ENCODE measurements around the gene SRPRA. TPM values are rescaled to one million over a fixed set of nuclear protein-coding genes. Genes with fewer than 3 reads are reported as not detected.

Gene SRPRA
- total and polyA plus RNA-seq, 2 donors (not counting 3 experiments of a cell fraction or from before 2014, with no cell fraction given) = 104 to 116 TPM

- no TSS peak for BruUV-seq (replicated peaks)
- no peak for FAIRE-seq
- H3K27ac ChIP-seq (ENCODE audit: insufficient read depth, low read depth, low read length) = no peak overlapping the region
Observed at GRCh38 chr11:126290887-126291286, 22.2 kb upstream of the SRPRA start.

More at GRCh38 chr11:126290887-126291286, 22.2 kb upstream of the SRPRA start:
- DNase-seq (ENCODE audit: low read depth, low spot score) = no peak
- H3K4me2 ChIP-seq (ENCODE audit: insufficient read depth, low read length) = no peak overlapping the region
- dilution Hi-C loops (cut with MboI; ENCODE audit: extremely low pct_ligation_motif_present, low sequenced_read_pairs) (no loop called here), intact Hi-C loops (cut with micrococcal nuclease) (no loop called here)
- no peaks in the 10 kb centered on the region for H3K4me1 ChIP-seq (ENCODE audit: control insufficient read depth, extremely low read depth, insufficient read depth, low read length)
- no peak overlapping the region for H3K4me3 ChIP-seq (replicated peaks in 1 of 3; ENCODE audit: insufficient read depth in 1 of 3, low read depth in 1 of 3, low read length in 3 of 3)
- TF ChIP-seq CTCF (IDR thresholded peaks at IDR 0.05; ENCODE audit: extremely low read depth in 1 of 2, insufficient read depth in 1 of 2, low read depth in 1 of 2, low read length in 2 of 2) = no peak
- no peak for TF ChIP-seq POLR2A (IDR thresholded peaks at IDR 0.05; ENCODE audit: low read depth, low read length)
- no peak for TF ChIP-seq POLR2AphosphoS5 (IDR thresholded peaks at IDR 0.05; ENCODE audit: insufficient read depth, low read depth, low read length)
- TF ChIP-seq, protein P1, sequence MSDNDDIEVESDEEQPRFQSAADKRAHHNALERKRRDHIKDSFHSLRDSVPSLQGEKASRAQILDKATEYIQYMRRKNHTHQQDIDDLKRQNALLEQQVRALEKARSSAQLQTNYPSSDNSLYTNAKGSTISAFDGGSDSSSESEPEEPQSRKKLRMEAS (IDR thresholded peaks at IDR 0.05; ENCODE audit: insufficient read depth, insufficient read length) = no peak
- no peak for TF ChIP-seq JUN (IDR thresholded peaks at IDR 0.05; ENCODE audit: borderline replicate concordance, insufficient read depth, insufficient read length, low read depth)
- TF ChIP-seq FOS (IDR thresholded peaks at IDR 0.05; ENCODE audit: borderline replicate concordance, insufficient read depth, low read length) = no peak
- no peak for TF ChIP-seq EZH2 (IDR thresholded peaks at IDR 0.05; ENCODE audit: borderline replicate concordance, low read depth, low read length, severe bottlenecking)
- no peak for TF ChIP-seq GATA2 (IDR thresholded peaks at IDR 0.05; ENCODE audit: insufficient read depth, insufficient read length, low read depth, low read length)
- TF ChIP-seq MYC (IDR thresholded peaks at IDR 0.05; ENCODE audit: low read depth, low read length) = no peak
- ChIA-PET POLR2A (no interaction called here), CTCF (no interaction called here)
- H3K9me1 ChIP-seq (replicated peaks; ENCODE audit: control insufficient read depth, extremely low read depth, insufficient read depth, low read length) = no peaks in the 10 kb centered on the region
- no peak overlapping the region for H3K9ac ChIP-seq (replicated peaks; ENCODE audit: extremely low read depth, insufficient read depth, low read length)
- H4K20me1 ChIP-seq (replicated peaks; ENCODE audit: control insufficient read depth, extremely low read depth, insufficient read depth, low read length) = no peaks in the 10 kb centered on the region
- H3K9me3 ChIP-seq (replicated peaks; ENCODE audit: control insufficient read depth, insufficient read depth, low read length) = no peaks in the 10 kb centered on the region
- peaks cover 2 to 14% of the 10 kb centered on the region in 2 experiments for H3K36me3 ChIP-seq (ENCODE audit: control insufficient read depth in 2 of 2, extremely low read depth in 1 of 2, insufficient read depth in 2 of 2, low read length in 2 of 2)
- H2AFZ ChIP-seq (ENCODE audit: low read depth, low read length) = no peak overlapping the region
- no peaks in the 10 kb centered on the region for H3K79me2 ChIP-seq (ENCODE audit: control insufficient read depth, insufficient read depth, low read length)
- H3K27me3 ChIP-seq (ENCODE audit: control insufficient read depth in 2 of 2, insufficient read depth in 2 of 2, low read length in 2 of 2) = no peaks in the 10 kb centered on the region
